K562 (cell line): ENCODE measurements around the gene ZP3. TPM values are rescaled to one million over a fixed set of nuclear protein-coding genes. Genes with fewer than 3 reads are reported as not detected.

ENCODE experiments used
- DMBX1 ChIP-seq: fragments of 250-450 bp; sonication (Bioruptor Pico); IDR thresholded peaks from 2 replicates; pipeline ENCODE4 v1.8.0; 2022; ENCODE audit warnings: inconsistent platforms, mild to moderate bottlenecking, moderate library complexity, borderline replicate concordance
- E2F3 ChIP-seq: fragments of 250-450 bp; sonication (Bioruptor Pico); IDR thresholded peaks from 2 replicates; pipeline ENCODE4 v1.4.0; 2020; ENCODE audit warnings: mild to moderate bottlenecking
- LCOR ChIP-seq: sonication (generic); formaldehyde crosslinking; IDR thresholded peaks from 2 replicates; pipeline ENCODE4 v1.8.0; 2022; ENCODE audit warnings: mild to moderate bottlenecking, missing genetic modification reagents
- MAFF ChIP-seq: IDR thresholded peaks from 2 replicates; pipeline ENCODE4 v1.6.1; 2012; ENCODE audit warnings: low read length, improper control_type of control experiment
- PTRF ChIP-seq: fragments of 450-650 bp; IDR thresholded peaks from 2 replicates; pipeline ENCODE4 v1.6.1; 2016; ENCODE audit warnings: mild to moderate bottlenecking, missing genetic modification characterization, missing compliant biosample characterization
- SAFB2 ChIP-seq: fragments of 200-400 bp; formaldehyde crosslinking; IDR thresholded peaks from 2 replicates; pipeline ENCODE4 v1.6.1; 2018; ENCODE audit warnings: borderline replicate concordance, low read length, low read depth, moderate library complexity; ENCODE audit not compliant: severe bottlenecking
- TEAD4 ChIP-seq, 2 experiments: sonication (generic) in 1 of 2; formaldehyde crosslinking in 1 of 2; IDR thresholded peaks; 2 replicates each; pipeline versions ENCODE4 v1.6.1 to v1.8.0; 2012 to 2022; ENCODE audit warnings: borderline replicate concordance in 1 of 2, inconsistent platforms in 1 of 2, low read length in 1 of 2, mild to moderate bottlenecking in 1 of 2, missing genetic modification reagents in 1 of 2
- ZC3H11A ChIP-seq: IDR thresholded peaks from 2 replicates; pipeline ENCODE4 v1.6.1; 2012; ENCODE audit warnings: low read depth, low read length, improper control_type of control experiment
- ZNF584 ChIP-seq: fragments of 200-800 bp; sonication (Bioruptor generic); IDR thresholded peaks from 2 replicates; pipeline ENCODE4 v1.6.1; 2016; ENCODE audit warnings: low read depth, mild to moderate bottlenecking, missing genetic modification characterization, missing compliant biosample characterization
- ZNF589 ChIP-seq: fragments of 200-800 bp; sonication (Bioruptor generic); IDR thresholded peaks from 2 replicates; pipeline ENCODE4 v1.6.1; 2016; ENCODE audit warnings: low read depth, missing genetic modification characterization, missing compliant biosample characterization
- polyA plus RNA-seq, 8 experiments: library from polyadenylated mRNA; depleted of rRNA in 4 of 8; stranded (reverse) in 5 of 8; unstranded in 3 of 8; fragments of >200 nt; fragmentation: Nextera tagmentation in 2 of 8; fragmentation: Illumina TruSeq in 1 of 8; extraction: Ambion mirVana in 2 of 8; extraction: Trizol in 1 of 8; gene quantifications; 2 replicates each; pipeline versions ENCODE4 v1.2.1 to v1.2.3, GENCODE V29; 2011 to 2014; ENCODE audit warnings: inconsistent platforms in 1 of 8, missing spikeins in 1 of 8
- total RNA-seq, 7 experiments: library from RNA; depleted of rRNA in 6 of 7; stranded (reverse); fragments of >200 nt in 6 of 7; fragmentation: Illumina TruSeq in 2 of 7; extraction: Trizol in 2 of 7; gene quantifications; 2 replicates each; pipeline versions ENCODE4 v1.2.1 to v1.2.3, GENCODE V29; 2011 to 2021; ENCODE audit warnings: low replicate concordance in 1 of 7
- TF ChIP-seq, protein P1 (sequence below), 2 experiments: fragments of 450-650 bp in 1 of 2; sonication (generic) in 1 of 2; formaldehyde crosslinking in 1 of 2; IDR thresholded peaks in 1 of 2; conservative IDR thresholded peaks in 1 of 2; 2 replicates each; pipeline versions ENCODE4 v1.6.1 to v1.8.1; 2016 to 2023; ENCODE audit warnings: mild to moderate bottlenecking in 2 of 2, moderate library complexity in 2 of 2, inconsistent platforms in 1 of 2, missing genetic modification reagents in 1 of 2
- TF ChIP-seq, protein P2 (sequence below): fragments of 250-450 bp; sonication (Bioruptor Pico); IDR thresholded peaks from 2 replicates; pipeline ENCODE4 v1.5.0; 2022; ENCODE audit warnings: mild to moderate bottlenecking
- TF ChIP-seq, protein P3 (sequence below): fragments of 450-650 bp; formaldehyde crosslinking; IDR thresholded peaks from 2 replicates; pipeline ENCODE4 v1.4.0; 2022; ENCODE audit warnings: mild to moderate bottlenecking, moderate library complexity
- TF ChIP-seq, protein P4 (sequence below): sonication (generic); formaldehyde crosslinking; IDR thresholded peaks from 2 replicates; pipeline ENCODE4 v1.8.1; 2023; ENCODE audit warnings: mild to moderate bottlenecking, missing genetic modification reagents
- TF ChIP-seq, protein P5 (sequence below), 2 experiments: fragments of 150-350 bp in 1 of 2; IDR thresholded peaks; 2 replicates each; pipeline ENCODE4 v1.6.1; 2012 to 2016; ENCODE audit warnings: low read depth in 2 of 2, low read length in 2 of 2, mild to moderate bottlenecking in 1 of 2, moderate library complexity in 1 of 2

Gene ZP3
- total and polyA plus RNA-seq, 9 of the 15 experiments (the other 6 are each of a cell fraction or from before 2014, with no cell fraction given) = 1.4 to 3.8 (median 2.4) TPM

DNA sequence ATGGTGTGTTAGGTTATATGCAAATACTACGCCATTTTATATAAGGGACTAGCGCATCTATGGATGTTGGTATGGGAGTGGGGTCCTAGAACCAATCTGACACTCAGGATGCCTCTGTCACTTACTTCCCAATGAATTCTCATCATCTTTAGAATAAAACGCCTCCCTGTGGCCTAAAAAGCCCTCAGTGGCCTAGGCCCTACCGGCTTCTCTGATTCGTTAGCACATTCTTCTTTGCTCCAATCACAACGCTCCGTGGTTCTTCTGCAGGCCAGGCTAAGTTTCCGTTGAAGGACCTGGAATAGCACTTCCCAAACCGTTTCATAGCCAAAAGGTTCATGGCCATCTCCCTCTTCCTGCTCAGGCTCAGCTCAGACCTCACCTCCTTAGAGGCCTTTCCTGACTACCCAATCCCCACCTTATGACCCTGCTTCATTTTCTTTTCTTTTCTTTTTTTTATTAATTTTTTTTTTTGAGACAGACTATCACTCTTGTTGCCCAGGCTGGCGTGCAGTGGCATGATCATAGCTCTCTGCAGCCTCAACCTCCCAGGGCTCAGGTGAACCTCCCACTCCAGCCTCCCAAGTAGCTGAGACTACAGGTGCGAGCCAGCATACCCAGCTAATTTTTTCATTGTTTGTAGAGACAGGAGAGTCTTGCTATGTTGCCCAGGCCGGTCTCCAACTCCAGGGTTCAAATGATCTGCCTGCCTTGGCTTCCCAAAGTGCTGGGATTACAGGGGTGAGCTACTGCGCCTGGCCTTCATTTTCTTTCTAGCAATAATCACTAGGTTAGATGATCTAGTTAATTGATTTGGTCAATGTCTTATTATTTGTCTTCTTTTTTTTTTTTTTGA, 41.4 kb upstream of the ZP3 start (continued):
- TF ChIP-seq, protein P1, sequence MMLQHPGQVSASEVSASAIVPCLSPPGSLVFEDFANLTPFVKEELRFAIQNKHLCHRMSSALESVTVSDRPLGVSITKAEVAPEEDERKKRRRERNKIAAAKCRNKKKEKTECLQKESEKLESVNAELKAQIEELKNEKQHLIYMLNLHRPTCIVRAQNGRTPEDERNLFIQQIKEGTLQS (IDR thresholded peaks at IDR 0.05) = no peak
- TF ChIP-seq, protein P1 (CRISPR knock-in tag; conservative IDR thresholded peaks at IDR 0.05) = no peak
- TF ChIP-seq, protein P2, sequence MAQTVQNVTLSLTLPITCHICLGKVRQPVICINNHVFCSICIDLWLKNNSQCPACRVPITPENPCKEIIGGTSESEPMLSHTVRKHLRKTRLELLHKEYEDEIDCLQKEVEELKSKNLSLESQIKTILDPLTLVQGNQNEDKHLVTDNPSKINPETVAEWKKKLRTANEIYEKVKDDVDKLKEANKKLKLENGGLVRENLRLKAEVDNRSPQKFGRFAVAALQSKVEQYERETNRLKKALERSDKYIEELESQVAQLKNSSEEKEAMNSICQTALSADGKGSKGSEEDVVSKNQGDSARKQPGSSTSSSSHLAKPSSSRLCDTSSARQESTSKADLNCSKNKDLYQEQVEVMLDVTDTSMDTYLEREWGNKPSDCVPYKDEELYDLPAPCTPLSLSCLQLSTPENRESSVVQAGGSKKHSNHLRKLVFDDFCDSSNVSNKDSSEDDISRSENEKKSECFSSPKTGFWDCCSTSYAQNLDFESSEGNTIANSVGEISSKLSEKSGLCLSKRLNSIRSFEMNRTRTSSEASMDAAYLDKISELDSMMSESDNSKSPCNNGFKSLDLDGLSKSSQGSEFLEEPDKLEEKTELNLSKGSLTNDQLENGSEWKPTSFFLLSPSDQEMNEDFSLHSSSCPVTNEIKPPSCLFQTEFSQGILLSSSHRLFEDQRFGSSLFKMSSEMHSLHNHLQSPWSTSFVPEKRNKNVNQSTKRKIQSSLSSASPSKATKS (CRISPR knock-in tag) = no peak
- TF ChIP-seq DMBX1 (CRISPR knock-in tag) (no peak), TEAD4 (IDR thresholded peaks at IDR 0.05; ENCODE audit: low read length) (peak; percentile 12; the same call in 1 of the 2 replicates), TEAD4 (CRISPR knock-in tag; IDR thresholded peaks at IDR 0.05; ENCODE audit: borderline replicate concordance) (no peak), LCOR (CRISPR knock-in tag) (no peak), ZNF589 (no peak), E2F3 (no peak), MAFF (no peak), ZNF584 (CRISPR knock-in tag) (no peak), ZC3H11A (no peak), SAFB2 (no peak), PTRF (tag) (no peak)
- TF ChIP-seq, protein P3, sequence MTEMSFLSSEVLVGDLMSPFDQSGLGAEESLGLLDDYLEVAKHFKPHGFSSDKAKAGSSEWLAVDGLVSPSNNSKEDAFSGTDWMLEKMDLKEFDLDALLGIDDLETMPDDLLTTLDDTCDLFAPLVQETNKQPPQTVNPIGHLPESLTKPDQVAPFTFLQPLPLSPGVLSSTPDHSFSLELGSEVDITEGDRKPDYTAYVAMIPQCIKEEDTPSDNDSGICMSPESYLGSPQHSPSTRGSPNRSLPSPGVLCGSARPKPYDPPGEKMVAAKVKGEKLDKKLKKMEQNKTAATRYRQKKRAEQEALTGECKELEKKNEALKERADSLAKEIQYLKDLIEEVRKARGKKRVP = no peak
- TF ChIP-seq, protein P4, sequence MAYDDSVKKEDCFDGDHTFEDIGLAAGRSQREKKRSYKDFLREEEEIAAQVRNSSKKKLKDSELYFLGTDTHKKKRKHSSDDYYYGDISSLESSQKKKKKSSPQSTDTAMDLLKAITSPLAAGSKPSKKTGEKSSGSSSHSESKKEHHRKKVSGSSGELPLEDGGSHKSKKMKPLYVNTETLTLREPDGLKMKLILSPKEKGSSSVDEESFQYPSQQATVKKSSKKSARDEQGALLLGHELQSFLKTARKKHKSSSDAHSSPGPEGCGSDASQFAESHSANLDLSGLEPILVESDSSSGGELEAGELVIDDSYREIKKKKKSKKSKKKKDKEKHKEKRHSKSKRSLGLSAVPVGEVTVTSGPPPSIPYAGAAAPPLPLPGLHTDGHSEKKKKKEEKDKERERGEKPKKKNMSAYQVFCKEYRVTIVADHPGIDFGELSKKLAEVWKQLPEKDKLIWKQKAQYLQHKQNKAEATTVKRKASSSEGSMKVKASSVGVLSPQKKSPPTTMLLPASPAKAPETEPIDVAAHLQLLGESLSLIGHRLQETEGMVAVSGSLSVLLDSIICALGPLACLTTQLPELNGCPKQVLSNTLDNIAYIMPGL = no peak
- TF ChIP-seq, protein P5, sequence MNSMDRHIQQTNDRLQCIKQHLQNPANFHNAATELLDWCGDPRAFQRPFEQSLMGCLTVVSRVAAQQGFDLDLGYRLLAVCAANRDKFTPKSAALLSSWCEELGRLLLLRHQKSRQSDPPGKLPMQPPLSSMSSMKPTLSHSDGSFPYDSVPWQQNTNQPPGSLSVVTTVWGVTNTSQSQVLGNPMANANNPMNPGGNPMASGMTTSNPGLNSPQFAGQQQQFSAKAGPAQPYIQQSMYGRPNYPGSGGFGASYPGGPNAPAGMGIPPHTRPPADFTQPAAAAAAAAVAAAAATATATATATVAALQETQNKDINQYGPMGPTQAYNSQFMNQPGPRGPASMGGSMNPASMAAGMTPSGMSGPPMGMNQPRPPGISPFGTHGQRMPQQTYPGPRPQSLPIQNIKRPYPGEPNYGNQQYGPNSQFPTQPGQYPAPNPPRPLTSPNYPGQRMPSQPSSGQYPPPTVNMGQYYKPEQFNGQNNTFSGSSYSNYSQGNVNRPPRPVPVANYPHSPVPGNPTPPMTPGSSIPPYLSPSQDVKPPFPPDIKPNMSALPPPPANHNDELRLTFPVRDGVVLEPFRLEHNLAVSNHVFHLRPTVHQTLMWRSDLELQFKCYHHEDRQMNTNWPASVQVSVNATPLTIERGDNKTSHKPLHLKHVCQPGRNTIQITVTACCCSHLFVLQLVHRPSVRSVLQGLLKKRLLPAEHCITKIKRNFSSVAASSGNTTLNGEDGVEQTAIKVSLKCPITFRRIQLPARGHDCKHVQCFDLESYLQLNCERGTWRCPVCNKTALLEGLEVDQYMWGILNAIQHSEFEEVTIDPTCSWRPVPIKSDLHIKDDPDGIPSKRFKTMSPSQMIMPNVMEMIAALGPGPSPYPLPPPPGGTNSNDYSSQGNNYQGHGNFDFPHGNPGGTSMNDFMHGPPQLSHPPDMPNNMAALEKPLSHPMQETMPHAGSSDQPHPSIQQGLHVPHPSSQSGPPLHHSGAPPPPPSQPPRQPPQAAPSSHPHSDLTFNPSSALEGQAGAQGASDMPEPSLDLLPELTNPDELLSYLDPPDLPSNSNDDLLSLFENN (IDR thresholded peaks at IDR 0.05; ENCODE audit: low read depth in 2 of 2, low read length in 2 of 2) = no peak
